Activated CD4-positive, alpha-beta memory T cell treated with anti-CD3 and anti-CD28 coated beads for 36 hours (primary cell): ENCODE results near the gene ARHGAP15. TPM values are rescaled to one million over a fixed set of nuclear protein-coding genes. Genes with fewer than 3 reads are reported as not detected.

ENCODE experiments used
- CTCF ChIA-PET: fragments of 350-600 bp; sonication (Branson Sonifier 250); formaldehyde crosslinking; loops from one replicate; lab custom pipeline; 2021; ENCODE audit warnings: antibody characterized with exemption, inconsistent platforms; lab: Charles Lee
- POLR2A ChIA-PET: fragments of 350-600 bp; sonication (Branson Sonifier 250); formaldehyde crosslinking; loops from one replicate; lab custom pipeline; 2021; ENCODE audit warnings: antibody characterized with exemption; lab: Charles Lee
- DNase-seq: peaks from one replicate; pipeline ENCODE4 v3.0.0-alpha.2; 2020
- H3K27ac Mint-ChIP-seq: one replicate; pipeline ENCODE4 v1.8.0; 2021; ENCODE audit warnings: mixed read lengths
- H3K27me3 Mint-ChIP-seq: one replicate; pipeline ENCODE4 v1.8.0; 2021; ENCODE audit warnings: mixed read lengths
- H3K36me3 Mint-ChIP-seq: one replicate; pipeline ENCODE4 v1.8.0; 2021; ENCODE audit warnings: mixed read lengths
- H3K4me1 Mint-ChIP-seq: one replicate; pipeline ENCODE4 v1.8.0; 2021; ENCODE audit warnings: low read depth, mixed read lengths
- H3K4me3 Mint-ChIP-seq: one replicate; pipeline ENCODE4 v1.8.0; 2021; ENCODE audit warnings: mild to moderate bottlenecking, mixed read lengths
- H3K9me3 Mint-ChIP-seq: one replicate; pipeline ENCODE4 v1.8.0; 2021; ENCODE audit warnings: mixed read lengths
- intact Hi-C: fragments of 100-400 bp; cut with micrococcal nuclease; formaldehyde crosslinking; loops from one replicate; pipeline ENCODE4 v1.15.1; 2023
- total RNA-seq, 2 experiments: library from RNA; stranded (reverse); gene quantifications; one replicate each; pipeline ENCODE4 v1.2.3, GENCODE V29; 2021

The ARHGAP15 gene
- total RNA-seq, 2 experiments from 2014 or later = 70.2 to 71.2 TPM

DNA sequence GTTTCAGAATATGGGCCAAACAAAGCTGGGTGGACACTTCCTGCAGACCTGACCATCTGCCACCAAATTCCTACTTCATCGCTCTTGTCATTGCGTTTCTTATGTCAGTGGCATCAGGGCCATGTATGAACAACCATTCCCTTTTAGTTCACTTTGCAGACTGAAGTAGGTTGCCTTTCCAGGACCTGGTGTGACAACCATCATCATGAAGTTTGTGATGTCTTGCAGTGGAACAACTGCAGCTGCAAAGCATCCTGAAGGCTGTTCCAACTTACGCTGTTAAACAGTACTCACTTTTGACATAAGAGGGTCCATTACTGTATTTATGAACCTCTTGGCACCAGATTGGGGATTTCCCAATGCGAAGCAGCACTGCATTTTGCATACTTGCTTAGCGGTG, 511.6 kb downstream of the ARHGAP15 start:
- intact Hi-C loops = no loop called here
- ChIA-PET POLR2A (no interaction called here), CTCF (no interaction called here)
- Mint-ChIP-seq H3K27me3 (no peaks in the 10 kb centered on the region), H3K4me1 (peaks cover 2% of the 10 kb centered on the region), H3K27ac (no peak overlapping the region), H3K9me3 (peaks cover 18% of the 10 kb centered on the region), H3K4me3 (no peak overlapping the region), H3K36me3 (peaks cover 44% of the 10 kb centered on the region)
- no peak for DNase-seq

GRCh38 chr2:143645921-143646645, 516.9 kb downstream of the ARHGAP15 start:
- Mint-ChIP-seq H3K4me3 (no peak overlapping the region), H3K27ac (no peak overlapping the region), H3K36me3 (peaks cover 58% of the 10 kb centered on the region), H3K27me3 (no peaks in the 10 kb centered on the region), H3K4me1 (peaks cover 21% of the 10 kb centered on the region), H3K9me3 (peaks cover 18% of the 10 kb centered on the region)
- POLR2A ChIA-PET = no interaction called here
- intact Hi-C loops = no loop called here
- CTCF ChIA-PET = no interaction called here
- DNase-seq = no peak

- ChIA-PET CTCF (no interaction called here), POLR2A (no interaction called here)
- intact Hi-C loops = no loop called here
- Mint-ChIP-seq H3K4me1 (peaks cover 24% of the 10 kb centered on the region), H3K27ac (no peak overlapping the region), H3K27me3 (no peaks in the 10 kb centered on the region), H3K36me3 (peaks cover 61% of the 10 kb centered on the region), H3K4me3 (no peak overlapping the region), H3K9me3 (peaks cover 36% of the 10 kb centered on the region)
- no peak for DNase-seq
Observed at GRCh38 chr2:143649226-143649740, 520.1 kb downstream of the ARHGAP15 start.

DNA sequence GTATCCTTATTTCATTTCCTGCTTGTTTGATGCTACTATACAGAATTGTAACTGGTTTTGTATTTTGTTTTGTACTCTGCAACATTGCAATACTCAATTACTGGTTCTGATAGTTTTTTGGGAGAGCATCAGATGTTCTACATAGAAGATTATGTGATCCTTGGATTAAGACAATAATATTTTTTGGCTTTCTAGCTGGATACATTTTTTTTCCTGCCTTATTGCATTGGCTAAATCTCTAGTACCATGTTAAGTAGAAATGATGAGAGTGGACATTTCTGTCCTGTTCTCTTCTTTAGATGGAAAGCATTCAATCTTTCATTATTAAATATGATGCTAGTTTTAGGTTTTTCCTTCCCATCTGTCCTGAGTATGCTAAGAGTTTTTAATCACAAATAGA, 523.5 kb downstream of the ARHGAP15 start:
- H3K27ac Mint-ChIP-seq = no peak overlapping the region
- no peak overlapping the region for H3K4me3 Mint-ChIP-seq

GRCh38 chr2:143668234-143668633, 539.0 kb downstream of the ARHGAP15 start:
- H3K4me1 Mint-ChIP-seq = peaks cover 3% of the 10 kb centered on the region
- no peak for DNase-seq
- no peak overlapping the region for H3K27ac Mint-ChIP-seq
- H3K9me3 Mint-ChIP-seq = peaks cover 5% of the 10 kb centered on the region
- no peak overlapping the region for H3K4me3 Mint-ChIP-seq
- POLR2A ChIA-PET = no interaction called here
- no peaks in the 10 kb centered on the region for H3K27me3 Mint-ChIP-seq
- intact Hi-C loops = no loop called here
- H3K36me3 Mint-ChIP-seq = peaks cover 17% of the 10 kb centered on the region
- CTCF ChIA-PET = no interaction called here

More for the DNA sequence above, 523.5 kb downstream of the ARHGAP15 start:
- ChIA-PET CTCF (no interaction called here), POLR2A (no interaction called here)
- H3K36me3 Mint-ChIP-seq = peaks cover 65% of the 10 kb centered on the region
- H3K4me1 Mint-ChIP-seq = peaks cover 32% of the 10 kb centered on the region
- intact Hi-C loops = no loop called here
- no peaks in the 10 kb centered on the region for H3K27me3 Mint-ChIP-seq
- no peak for DNase-seq
- H3K9me3 Mint-ChIP-seq = peaks cover 36% of the 10 kb centered on the region

DNA sequence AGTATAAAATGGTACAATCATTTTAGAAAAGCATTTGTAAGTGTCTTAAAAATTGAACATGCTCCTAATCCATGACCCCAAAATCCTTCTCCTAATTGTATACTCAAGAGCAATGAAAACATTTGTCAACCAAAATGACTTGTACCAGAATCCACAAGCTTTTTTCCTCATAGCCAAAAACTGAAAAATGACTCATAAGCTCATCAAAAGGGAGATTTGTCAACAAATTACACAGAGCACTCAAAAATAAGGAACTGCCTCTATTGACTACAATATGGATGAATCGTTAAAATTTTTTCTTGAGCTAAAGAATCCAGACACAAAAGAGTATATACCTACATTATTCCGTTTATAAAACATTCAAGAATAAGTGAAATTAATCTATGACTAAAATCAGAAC, 544.8 kb downstream of the ARHGAP15 start:
- H3K4me1 Mint-ChIP-seq = peaks cover 32% of the 10 kb centered on the region
- H3K9me3 Mint-ChIP-seq = no peaks in the 10 kb centered on the region
- peaks cover 30% of the 10 kb centered on the region for H3K36me3 Mint-ChIP-seq
- POLR2A ChIA-PET = no interaction called here
- no peak overlapping the region for H3K27ac Mint-ChIP-seq
- no peak for DNase-seq
- intact Hi-C loops = no loop called here
- H3K27me3 Mint-ChIP-seq = no peaks in the 10 kb centered on the region
- CTCF ChIA-PET = interaction anchor here (0.5 kb wide), 1 partner anchor 443 kb away, joined by 3 read pairs; no protein-coding TSS in a partner anchor
- no peak overlapping the region for H3K4me3 Mint-ChIP-seq

DNA sequence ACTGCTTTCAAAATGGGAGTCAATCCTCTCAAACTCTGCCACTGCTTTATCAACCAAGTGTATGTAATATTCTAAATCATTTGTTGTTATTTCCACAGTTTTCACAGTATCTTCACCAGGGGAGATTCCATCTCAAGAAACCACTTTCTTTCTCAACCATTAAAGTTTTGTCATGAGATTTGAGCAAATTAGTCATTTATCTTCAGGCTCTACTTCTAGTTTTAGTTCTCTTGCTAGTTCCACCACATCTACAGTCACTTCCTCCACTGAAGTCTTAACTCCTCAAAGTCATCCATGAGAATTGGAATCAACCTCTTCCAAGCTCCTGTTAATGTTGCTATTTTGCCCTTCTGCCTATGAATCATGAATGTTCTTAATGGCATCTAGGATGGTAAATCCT, 545.8 kb downstream of the ARHGAP15 start:
- Mint-ChIP-seq H3K4me3 (no peak overlapping the region), H3K27ac (no peak overlapping the region), H3K9me3 (no peaks in the 10 kb centered on the region), H3K27me3 (no peaks in the 10 kb centered on the region), H3K4me1 (peaks cover 36% of the 10 kb centered on the region), H3K36me3 (peaks cover 30% of the 10 kb centered on the region)
- ChIA-PET CTCF (interaction anchor here (1.1 kb wide), 1 partner anchor 9 kb away, joined by 3 read pairs; no protein-coding TSS in a partner anchor), POLR2A (no interaction called here)
- intact Hi-C loops = no loop called here
- DNase-seq = no peak

GRCh38 chr2:143679617-143680016, 550.4 kb downstream of the ARHGAP15 start:
- peaks cover 28% of the 10 kb centered on the region for H3K4me1 Mint-ChIP-seq
- DNase-seq = no peak
- H3K27ac Mint-ChIP-seq = no peak overlapping the region

GRCh38 chr2:143680885-143681405, 551.7 kb downstream of the ARHGAP15 start:
- intact Hi-C loops = no loop called here
- Mint-ChIP-seq H3K4me3 (no peak overlapping the region), H3K4me1 (peaks cover 19% of the 10 kb centered on the region), H3K27ac (no peak overlapping the region), H3K36me3 (peaks cover 10% of the 10 kb centered on the region), H3K27me3 (no peaks in the 10 kb centered on the region), H3K9me3 (no peaks in the 10 kb centered on the region)
- POLR2A ChIA-PET = no interaction called here
- DNase-seq = no peak
- CTCF ChIA-PET = interaction anchor here (0.7 kb wide), 1 partner anchor 9 kb away, joined by 3 read pairs; no protein-coding TSS in a partner anchor

More at GRCh38 chr2:143679617-143680016, 550.4 kb downstream of the ARHGAP15 start:
- CTCF ChIA-PET = interaction anchor here (0.6 kb wide), 1 partner anchor 687 kb away, joined by 4 read pairs; no protein-coding TSS in a partner anchor
- Mint-ChIP-seq H3K27me3 (no peaks in the 10 kb centered on the region), H3K9me3 (no peaks in the 10 kb centered on the region), H3K4me3 (no peak overlapping the region), H3K36me3 (peaks cover 16% of the 10 kb centered on the region)
- intact Hi-C loops = no loop called here
- POLR2A ChIA-PET = interaction anchor here (0.8 kb wide), 1 partner anchor 16 kb away, joined by 3 read pairs; no protein-coding TSS in a partner anchor

GRCh38 chr2:143682436-143683055, 553.3 kb downstream of the ARHGAP15 start:
- ChIA-PET POLR2A (no interaction called here), CTCF (no interaction called here)
- intact Hi-C loops = no loop called here
- no peak overlapping the region for H3K4me3 Mint-ChIP-seq
- DNase-seq = no peak
- H3K36me3 Mint-ChIP-seq = peaks cover 3% of the 10 kb centered on the region
- no peaks in the 10 kb centered on the region for H3K9me3 Mint-ChIP-seq
- peaks cover 16% of the 10 kb centered on the region for H3K4me1 Mint-ChIP-seq
- no peaks in the 10 kb centered on the region for H3K27me3 Mint-ChIP-seq
- H3K27ac Mint-ChIP-seq = no peak overlapping the region

DNA sequence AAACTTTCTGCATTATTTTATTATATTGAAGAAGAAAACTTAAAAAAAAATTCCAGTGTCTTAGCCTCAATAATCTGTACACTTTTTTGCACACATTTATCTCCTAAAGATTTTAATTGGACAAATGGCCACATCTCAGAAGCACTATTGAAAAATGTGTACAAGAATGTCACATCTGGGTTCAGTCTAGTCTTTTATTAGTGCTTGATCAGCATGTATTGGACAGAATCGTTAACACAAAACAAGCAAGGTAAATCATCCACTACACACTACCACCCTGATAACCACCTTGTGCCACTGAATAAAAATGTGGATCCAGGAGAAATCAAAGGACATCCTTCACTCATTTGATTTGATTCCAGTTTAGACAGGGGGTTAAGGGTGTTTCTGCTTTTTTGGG, 554.8 kb downstream of the ARHGAP15 start:
- Mint-ChIP-seq H3K27me3 (no peaks in the 10 kb centered on the region), H3K9me3 (no peaks in the 10 kb centered on the region), H3K36me3 (peaks cover 2% of the 10 kb centered on the region), H3K27ac (no peak overlapping the region), H3K4me3 (no peak overlapping the region), H3K4me1 (peaks cover 25% of the 10 kb centered on the region)
- no peak for DNase-seq
- CTCF ChIA-PET = interaction anchor here (1.0 kb wide), 1 partner anchor 9 kb away, joined by 3 read pairs; no protein-coding TSS in a partner anchor
- intact Hi-C loops = no loop called here
- POLR2A ChIA-PET = no interaction called here
